SK-N-SH (cell line): ENCODE results near the gene KASH5.

Experiments used
- CTCF ChIP-seq: fragments of 200-600 bp; sonication (generic); IDR thresholded peaks from 2 replicates; pipeline ENCODE4 v1.6.1; 2017; ENCODE audit warnings: antibody characterized with exemption, mild to moderate bottlenecking, moderate library complexity
- GATA2 ChIP-seq: sonication (generic); formaldehyde crosslinking; IDR thresholded peaks from 2 replicates; pipeline ENCODE4 v1.5.0; 2020; ENCODE audit warnings: mild to moderate bottlenecking, missing genetic modification reagents
- POLR2AphosphoS5 ChIP-seq: IDR thresholded peaks from 2 replicates; pipeline ENCODE4 v1.6.1; 2012; ENCODE audit warnings: low read depth, low read length
- RAD21 ChIP-seq: IDR thresholded peaks from 2 replicates; pipeline ENCODE4 v1.6.1; 2012; ENCODE audit warnings: mild to moderate bottlenecking, low read length
- RCOR1 ChIP-seq: fragments of 150-350 bp; IDR thresholded peaks from 2 replicates; pipeline ENCODE4 v1.6.1; 2017; ENCODE audit warnings: antibody characterized with exemption, low read length
- SIN3A ChIP-seq: IDR thresholded peaks from 2 replicates; pipeline ENCODE4 v1.6.1; 2012; ENCODE audit warnings: low read depth, mild to moderate bottlenecking, low read length, moderate library complexity, borderline replicate concordance
- TEAD4 ChIP-seq: IDR thresholded peaks from 2 replicates; pipeline ENCODE4 v1.4.0; 2012; ENCODE audit warnings: mild to moderate bottlenecking, borderline replicate concordance; ENCODE audit not compliant: insufficient read depth
- USF1 ChIP-seq: IDR thresholded peaks from 2 replicates; pipeline ENCODE4 v1.4.0; 2012; ENCODE audit warnings: low read depth, borderline replicate concordance

- TF ChIP-seq USF1 = no peak
- TF ChIP-seq CTCF = no peak
- TF ChIP-seq SIN3A = no peak
- no peak for TF ChIP-seq TEAD4
- no peak for TF ChIP-seq GATA2
- TF ChIP-seq RCOR1 = no peak
- no peak for TF ChIP-seq POLR2AphosphoS5
- TF ChIP-seq RAD21 = no peak
Observed at GRCh38 chr19:49432141-49433073, 44.4 kb downstream of the KASH5 start.
